Stimulated activated CD8-positive, alpha-beta memory T cell treated with anti-CD3 and anti-CD28 coated beads, Interleukin-7, amount 100 ng/mL, for 24 hours (primary cell): ENCODE data around the gene CMTM2.
"Not testable (repeated sequence)": the region's sequence is repeated elsewhere in the genome, so short reads cannot be mapped to it uniquely, and the experiment has no call there.

ENCODE experiments used
- DNase-seq: peaks from one replicate; pipeline ENCODE4 v3.0.0-alpha.2; 2020; ENCODE audit warnings: low read depth

CMTM2 gene

GRCh38 chr16:66585481-66586239 lies 6.4 kb downstream of the CMTM2 start:
- DNase-seq = no peak

- DNase-seq = no peak
Measured at GRCh38 chr16:66587881-66588600, 8.8 kb downstream of the CMTM2 start.

GRCh38 chr16:66588981-66589713 lies 9.9 kb downstream of the CMTM2 start:
- no peak for DNase-seq

- no peak for DNase-seq
Measured at GRCh38 chr16:66590322-66590721, 11.1 kb downstream of the CMTM2 start.

- no peak for DNase-seq
Measured at GRCh38 chr16:66591018-66591417, 11.8 kb downstream of the CMTM2 start.

- DNase-seq = no peak
Measured at GRCh38 chr16:66592241-66592640, 13.0 kb downstream of the CMTM2 start.

GRCh38 chr16:66592814-66593213 lies 13.6 kb downstream of the CMTM2 start:
- DNase-seq = no peak

- DNase-seq = no peak
Measured at GRCh38 chr16:66594739-66595138, 15.5 kb downstream of the CMTM2 start.

GRCh38 chr16:66596559-66596958 lies 17.3 kb downstream of the CMTM2 start:
- not testable (repeated sequence) for DNase-seq

GRCh38 chr16:66596986-66597848 lies 18.0 kb downstream of the CMTM2 start:
- DNase-seq = no peak

GRCh38 chr16:66598111-66598510 lies 18.8 kb downstream of the CMTM2 start:
- no peak for DNase-seq

- no peak for DNase-seq
Measured at GRCh38 chr16:66599726-66600125, 20.5 kb downstream of the CMTM2 start.

GRCh38 chr16:66600477-66600876 lies 21.2 kb downstream of the CMTM2 start:
- DNase-seq = no peak

- no peak for DNase-seq
Measured at GRCh38 chr16:66601471-66601870, 22.2 kb downstream of the CMTM2 start.

GRCh38 chr16:66603537-66604375 lies 24.5 kb downstream of the CMTM2 start:
- DNase-seq = no peak

- peak; percentile 53 for DNase-seq
Measured at GRCh38 chr16:66604376-66605176, 25.3 kb downstream of the CMTM2 start, which contains the start of gene CMTM3. TSS of gene CMTM3 (plus strand) at chr16:66604704. CDS start at chr16:66604806, 102 bp downstream.

- DNase-seq = no peak
Measured at GRCh38 chr16:66605177-66605978, 26.1 kb downstream of the CMTM2 start.

- no peak for DNase-seq
Measured at GRCh38 chr16:66605979-66606751, 26.9 kb downstream of the CMTM2 start.
